MM.1S (cell line): Measurements from ENCODE around the gene DDIT3.

Experiments used
- CTCF ChIP-seq: fragments of 300-600 bp; sonication (generic); IDR thresholded peaks from 2 replicates; pipeline ENCODE4 v1.5.1; 2016; ENCODE audit warnings: antibody characterized with exemption, low read length, mixed read lengths
- EZH2phosphoT487 ChIP-seq: fragments of 300-600 bp; sonication (generic); IDR thresholded peaks from 2 replicates; pipeline ENCODE4 v1.6.1; 2018; ENCODE audit warnings: antibody characterized with exemption, low read length

GRCh38 chr12:57471661-57472060 is 48.7 kb downstream of the DDIT3 start:
- TF ChIP-seq CTCF (no peak), EZH2phosphoT487 (no peak)
